Measurements from ENCODE around the gene IMP3.
"Not testable (repeated sequence)": the region's sequence is repeated elsewhere in the genome, so short reads cannot be mapped to it uniquely, and the experiment has no call there.

The IMP3 gene

DNA sequence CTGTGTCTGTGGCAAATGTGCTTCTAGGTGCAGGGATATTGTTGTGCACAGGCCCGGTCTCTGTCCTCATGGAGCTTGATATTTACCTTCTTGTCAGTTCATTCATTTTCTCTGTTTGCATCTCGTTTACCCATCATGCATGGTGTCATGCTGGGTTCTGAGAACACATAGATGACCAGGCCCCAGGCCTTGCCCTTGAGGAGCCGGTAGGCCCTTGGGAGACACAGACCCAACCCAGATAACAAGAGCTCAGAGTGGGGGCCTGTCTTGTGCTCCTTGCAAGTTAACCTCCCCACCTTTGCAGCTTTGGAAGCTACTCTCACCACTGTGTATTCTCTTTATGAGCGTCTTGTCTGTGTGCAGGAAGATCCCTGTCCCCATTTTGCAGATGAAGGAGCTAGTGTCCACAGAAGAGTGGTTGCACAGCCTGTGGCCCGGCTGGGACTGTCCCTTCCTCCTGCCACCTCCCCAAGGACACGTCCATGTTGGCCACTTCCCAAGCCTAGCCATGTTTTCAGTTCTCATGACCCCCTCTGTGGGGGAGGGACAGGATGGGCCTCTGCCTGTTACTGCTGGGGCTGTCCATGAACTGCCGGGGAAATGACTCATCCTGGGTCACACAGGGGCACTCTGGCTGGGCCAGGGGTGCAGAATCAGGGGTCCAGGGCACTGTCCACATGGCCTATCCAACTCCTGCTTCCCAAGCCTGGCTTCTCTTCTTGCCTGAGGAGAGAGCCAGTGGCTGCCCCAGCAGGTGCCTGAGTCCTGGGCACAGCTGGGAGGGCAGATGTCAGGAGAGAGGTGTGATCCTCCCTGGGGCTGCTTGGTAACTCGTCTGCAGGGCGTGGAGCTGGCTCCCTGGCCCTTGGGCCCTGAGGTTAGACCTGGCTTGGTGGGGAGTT lies 11.1 kb upstream of the IMP3 start:
- peak; percentile 68 for DNase-seq (ENCODE audit: low spot score)

DNA sequence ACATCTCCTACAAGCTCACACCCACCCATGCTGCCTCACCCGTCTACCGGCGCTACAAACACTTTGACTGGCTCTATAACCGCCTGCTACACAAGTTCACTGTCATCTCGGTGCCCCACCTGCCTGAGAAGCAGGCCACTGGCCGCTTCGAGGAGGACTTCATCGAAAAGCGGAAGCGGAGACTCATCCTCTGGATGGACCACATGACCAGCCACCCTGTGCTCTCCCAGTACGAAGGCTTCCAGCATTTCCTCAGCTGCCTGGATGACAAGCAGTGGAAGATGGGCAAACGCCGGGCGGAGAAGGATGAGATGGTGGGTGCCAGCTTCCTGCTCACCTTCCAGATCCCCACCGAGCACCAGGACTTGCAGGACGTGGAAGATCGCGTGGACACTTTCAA lies 9.8 kb upstream of the IMP3 start:
- no peak for DNase-seq (ENCODE audit: low spot score)

DNA sequence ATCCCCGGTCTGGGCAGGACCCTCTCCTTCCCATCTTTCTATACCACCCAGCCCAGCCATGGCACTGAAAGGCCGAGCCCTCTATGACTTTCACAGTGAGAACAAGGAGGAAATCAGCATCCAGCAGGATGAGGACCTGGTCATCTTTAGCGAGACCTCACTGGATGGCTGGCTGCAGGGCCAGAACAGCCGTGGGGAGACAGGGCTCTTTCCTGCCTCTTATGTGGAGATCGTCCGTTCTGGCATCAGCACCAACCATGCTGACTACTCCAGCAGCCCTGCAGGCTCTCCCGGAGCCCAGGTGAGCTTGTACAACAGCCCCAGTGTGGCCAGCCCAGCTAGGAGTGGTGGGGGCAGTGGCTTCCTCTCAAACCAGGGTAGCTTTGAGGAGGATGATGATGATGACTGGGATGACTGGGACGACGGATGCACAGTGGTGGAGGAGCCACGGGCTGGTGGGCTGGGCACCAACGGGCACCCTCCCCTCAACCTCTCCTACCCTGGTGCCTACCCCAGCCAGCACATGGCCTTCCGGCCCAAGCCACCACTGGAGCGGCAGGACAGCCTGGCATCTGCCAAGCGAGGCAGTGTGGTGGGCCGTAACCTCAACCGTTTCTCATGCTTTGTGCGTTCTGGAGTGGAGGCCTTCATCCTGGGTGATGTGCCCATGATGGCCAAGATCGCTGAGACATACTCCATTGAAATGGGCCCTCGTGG lies 9.2 kb upstream of the IMP3 start:
- no peak for DNase-seq (ENCODE audit: low spot score)

DNA sequence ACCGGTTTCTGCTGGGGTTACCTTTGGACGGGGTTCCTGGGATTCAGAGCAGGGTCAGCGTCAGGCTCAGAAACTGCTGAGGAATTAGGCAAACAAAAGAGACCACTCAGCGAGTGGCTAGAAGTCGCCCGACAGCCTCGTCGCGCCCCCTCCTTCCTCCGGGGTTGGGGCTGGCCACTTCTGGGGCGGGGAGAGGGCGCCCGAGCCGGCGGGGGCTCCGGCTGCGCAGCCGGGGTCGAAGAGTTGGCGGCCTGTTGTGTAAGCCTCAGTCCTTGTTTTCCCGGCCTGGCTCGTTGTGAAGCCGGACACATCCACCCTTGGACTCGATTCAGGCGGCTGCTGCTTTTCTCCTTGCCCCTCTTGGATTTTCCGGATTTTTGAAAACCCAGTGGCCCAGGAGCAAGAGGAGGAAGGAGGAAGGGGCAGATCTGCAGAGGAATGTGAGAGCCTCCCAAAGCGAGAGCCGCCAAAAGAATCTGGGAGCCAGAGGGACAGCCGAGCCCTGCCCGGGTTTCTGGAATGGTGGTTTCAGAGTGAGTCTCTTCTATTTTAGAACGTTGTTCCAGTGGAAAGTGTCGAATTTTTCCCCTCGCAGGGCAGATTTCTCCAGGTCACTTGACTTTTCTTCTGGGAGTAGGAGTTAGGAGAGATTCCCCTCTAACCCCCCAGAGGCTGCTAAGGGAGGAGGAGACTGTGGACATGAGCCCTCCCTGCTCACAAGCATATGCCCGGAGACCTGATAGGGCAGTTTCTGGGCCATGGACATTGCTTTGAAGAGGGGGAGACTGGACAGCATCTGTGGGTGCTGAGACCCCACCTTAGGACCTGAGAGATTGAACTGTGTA lies 8.4 kb upstream of the IMP3 start:
- DNase-seq (ENCODE audit: low spot score): peak; percentile 86

DNA sequence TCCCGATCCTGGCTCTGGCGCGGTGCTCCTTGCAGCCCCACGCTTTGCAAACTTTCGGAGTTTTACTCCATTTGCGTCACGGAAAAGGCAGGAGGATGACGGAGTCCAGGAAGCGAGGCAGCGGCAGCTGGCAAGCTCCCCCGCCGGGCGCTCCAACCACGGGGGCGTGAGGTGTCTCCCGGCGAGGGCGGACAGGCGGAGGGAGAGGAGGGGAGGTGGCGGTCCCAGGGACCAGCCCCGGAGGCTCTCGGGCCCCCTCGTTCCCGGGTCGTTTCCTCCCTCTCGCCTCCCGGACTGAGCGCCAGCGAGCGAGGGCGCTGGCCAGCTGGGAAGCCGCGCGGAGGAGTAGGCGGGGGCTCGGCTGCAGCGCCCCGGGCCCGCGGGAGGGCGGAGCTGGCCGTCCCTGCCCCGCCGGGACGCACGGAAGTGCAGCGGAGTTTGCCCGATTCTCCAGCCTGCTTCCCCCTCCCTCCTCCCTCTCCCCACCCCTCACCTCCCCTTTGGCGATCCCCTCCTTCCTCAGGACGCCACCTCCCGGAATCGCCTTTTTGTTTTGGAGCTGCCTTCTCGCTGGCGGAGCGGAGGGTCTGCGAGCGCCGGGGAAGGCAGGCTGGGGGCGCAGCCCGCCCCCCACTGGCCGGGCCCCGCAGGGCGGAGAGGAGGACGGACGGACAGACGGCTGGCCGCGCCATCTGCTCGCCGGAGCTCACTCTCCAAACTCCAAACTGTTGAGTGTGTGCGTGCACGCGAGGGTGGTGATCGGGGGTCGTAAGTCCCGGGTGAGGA lies 7.5 kb upstream of the IMP3 start, which contains the start of gene SNX33:
SNX33 (plus strand) TSS at position 543 of the 786 bp plus-strand sequence. CDS start 1,191 bp downstream, outside the sequence.
- peak; percentile 90 for DNase-seq (ENCODE audit: low spot score)

DNA sequence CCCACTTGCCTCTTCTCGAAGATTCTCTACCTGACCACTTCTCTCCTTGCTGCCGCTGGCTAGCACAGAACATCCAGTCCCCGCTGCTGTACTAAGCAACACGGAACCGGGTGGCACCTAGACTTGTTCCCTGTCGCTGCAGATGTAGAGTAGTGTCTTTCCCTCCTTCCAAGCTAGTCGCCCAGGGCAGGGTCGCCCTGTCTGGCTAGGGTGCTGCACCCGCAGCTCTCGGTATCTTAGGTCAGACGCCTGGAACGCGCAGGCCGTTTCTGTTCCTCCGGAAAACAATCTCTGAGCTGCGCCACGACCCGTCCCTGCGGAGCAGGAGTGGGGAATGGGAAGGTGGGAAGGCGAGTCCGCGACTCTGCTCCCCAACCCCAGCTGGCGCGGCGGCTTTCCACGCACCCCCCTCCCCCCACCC lies 6.9 kb upstream of the IMP3 start:
- peak; percentile 67 for DNase-seq (ENCODE audit: low spot score)

DNA sequence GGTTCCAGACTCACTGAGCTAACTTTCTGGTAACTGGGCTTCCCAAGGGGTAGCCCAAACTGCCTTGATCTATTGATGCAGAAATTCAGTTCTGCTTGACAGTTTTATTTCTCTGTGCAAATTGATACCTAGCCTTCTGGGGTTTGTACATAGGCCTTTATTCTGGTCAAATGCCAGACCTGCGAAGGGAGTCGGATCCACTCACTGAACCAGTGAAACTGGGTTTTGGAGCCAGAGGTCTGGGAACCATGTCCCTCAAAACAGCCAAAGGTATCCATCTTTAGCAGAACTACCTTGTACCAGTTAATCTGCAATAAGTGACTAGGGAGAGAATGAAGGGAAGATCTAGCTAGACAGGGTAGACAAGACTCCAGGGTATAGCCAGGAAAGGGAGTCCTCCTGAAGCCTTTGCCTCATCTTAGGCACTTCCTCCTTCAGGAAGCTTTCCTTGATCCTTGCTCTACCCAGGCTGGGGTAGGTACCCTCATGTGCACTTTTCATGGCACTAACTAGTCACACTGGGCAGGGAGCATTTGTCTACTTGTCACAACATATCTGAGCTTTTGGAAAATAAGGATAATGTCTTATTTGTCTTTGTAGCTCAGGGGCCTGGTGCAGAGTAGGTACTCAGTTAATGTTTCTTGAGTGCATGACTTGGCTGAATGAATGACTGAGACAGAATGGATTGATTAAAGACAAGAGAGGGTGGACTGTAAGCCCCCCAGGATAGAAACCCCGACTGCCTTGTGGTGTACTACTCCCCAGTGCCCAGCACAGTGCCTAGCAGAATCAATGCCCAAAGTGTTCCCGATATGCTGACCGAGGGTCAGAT lies 6.3 kb upstream of the IMP3 start:
- no peak for DNase-seq (ENCODE audit: low spot score)

DNA sequence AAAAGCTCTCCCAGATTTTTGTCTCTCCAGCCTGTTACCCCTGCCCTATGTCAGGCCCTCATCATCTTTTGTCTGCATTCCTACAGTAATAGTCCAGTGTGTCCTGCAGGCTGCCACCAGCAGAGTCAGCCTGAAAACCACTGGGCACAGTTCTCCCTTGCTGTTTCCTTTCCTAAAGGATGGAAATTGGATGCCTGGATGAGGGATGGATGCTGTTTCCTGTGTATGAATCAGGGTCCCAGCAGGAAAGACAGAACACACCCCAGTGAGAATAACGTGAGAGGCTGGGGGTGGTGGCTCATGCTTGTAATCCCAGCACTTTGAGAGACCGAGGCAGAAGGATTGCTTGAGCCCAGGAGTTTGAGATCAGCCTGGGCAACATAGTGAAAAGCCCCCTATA lies 4.4 kb upstream of the IMP3 start:
- DNase-seq (ENCODE audit: low spot score): no peak

DNA sequence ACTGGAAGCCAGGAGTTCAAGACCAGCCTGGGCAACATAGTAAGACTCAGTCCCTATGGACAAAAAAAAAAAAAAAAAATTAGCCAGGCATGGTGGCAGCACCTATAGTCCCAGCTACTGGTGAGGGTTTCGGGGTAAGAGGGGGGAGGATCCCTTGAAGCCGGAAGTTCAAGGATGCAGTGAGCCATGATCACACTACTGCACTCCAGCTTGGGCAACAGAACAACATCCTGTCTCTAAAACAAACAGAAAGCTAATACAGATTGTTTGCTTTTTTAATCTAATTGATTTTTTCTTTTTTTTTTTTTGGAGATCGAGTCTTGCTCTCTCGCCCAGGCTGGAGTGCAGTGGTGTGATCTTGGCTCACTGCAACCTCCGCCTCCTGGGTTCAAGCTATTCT lies 1.6 kb upstream of the IMP3 start:
- DNase-seq (ENCODE audit: low spot score): no peak

DNA sequence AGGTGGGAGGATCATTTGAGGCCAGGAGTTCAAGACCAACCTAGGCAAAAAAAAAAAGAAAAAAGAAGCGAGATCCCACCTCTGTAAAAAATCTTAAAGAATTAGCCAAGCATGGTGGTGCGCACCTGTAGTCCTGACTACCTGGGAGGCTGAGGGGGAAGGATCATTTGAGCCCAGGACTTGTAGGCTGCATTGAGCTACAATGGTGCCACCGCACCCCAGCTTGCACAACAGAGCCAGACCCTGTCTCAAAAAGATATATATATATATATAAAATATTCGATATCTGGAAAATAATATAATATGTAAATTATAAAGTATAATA lies 1.1 kb upstream of the IMP3 start:
- no peak for DNase-seq (ENCODE audit: low spot score)

DNA sequence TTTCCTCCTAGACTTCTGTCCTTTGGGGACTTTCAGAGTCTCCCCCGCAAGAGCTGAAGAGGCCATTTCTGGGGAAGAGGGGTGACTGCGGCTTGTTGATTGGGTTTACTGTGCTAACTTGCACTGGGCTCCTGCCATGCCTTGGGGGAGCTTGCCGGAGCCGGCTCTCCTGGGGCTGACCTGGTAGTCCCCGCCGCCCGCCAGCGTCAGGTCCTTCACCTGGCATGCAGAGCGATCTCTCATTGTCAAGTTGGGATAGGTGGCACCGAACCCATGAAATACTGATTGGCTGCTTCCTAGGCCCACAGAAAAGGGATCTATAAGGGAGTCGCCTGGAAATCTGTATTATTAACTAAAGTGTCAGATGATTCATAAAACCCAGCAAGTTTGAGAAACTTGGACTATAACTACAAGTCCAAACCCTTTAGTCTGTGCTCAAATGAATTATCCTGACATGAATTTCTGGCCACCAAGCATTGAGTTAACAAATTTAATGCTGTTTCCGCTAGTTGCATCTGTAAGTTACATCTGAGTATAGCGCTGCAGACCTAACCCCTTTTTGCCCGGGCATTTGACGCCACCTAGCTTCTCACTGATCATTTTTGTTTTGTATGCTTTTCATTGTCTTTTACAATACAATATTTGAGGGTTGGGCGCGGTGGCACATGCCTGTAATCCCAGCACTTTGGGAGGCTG lies 607 bp upstream of the IMP3 start:
- peak; percentile 75 for DNase-seq (ENCODE audit: low spot score)

DNA sequence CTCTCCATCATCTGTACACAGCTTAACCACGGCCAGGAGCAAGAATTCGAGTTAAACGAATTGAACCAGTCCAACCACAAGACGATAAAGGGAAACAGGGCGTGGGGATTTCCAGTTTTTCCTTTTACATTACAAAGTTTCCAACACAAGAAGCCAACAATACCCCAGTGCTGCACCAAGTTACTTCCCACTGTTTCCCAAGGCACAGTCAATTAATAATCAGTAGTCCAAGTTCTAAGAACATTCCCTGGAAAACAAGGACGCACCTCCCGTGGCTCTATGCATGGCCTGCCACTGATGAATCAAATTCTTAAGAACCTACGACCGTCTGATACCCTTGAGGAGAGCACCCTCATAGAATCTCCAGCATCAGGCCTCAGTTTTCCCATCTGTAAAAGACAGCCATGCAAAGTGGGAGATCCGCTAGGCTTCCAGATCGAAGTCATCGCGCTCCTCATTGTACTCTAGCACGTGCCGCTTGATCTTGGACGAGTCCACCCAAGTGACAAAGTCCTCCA lies 774 bp downstream of the IMP3 start:
- DNase-seq (ENCODE audit: low spot score): no peak

DNA sequence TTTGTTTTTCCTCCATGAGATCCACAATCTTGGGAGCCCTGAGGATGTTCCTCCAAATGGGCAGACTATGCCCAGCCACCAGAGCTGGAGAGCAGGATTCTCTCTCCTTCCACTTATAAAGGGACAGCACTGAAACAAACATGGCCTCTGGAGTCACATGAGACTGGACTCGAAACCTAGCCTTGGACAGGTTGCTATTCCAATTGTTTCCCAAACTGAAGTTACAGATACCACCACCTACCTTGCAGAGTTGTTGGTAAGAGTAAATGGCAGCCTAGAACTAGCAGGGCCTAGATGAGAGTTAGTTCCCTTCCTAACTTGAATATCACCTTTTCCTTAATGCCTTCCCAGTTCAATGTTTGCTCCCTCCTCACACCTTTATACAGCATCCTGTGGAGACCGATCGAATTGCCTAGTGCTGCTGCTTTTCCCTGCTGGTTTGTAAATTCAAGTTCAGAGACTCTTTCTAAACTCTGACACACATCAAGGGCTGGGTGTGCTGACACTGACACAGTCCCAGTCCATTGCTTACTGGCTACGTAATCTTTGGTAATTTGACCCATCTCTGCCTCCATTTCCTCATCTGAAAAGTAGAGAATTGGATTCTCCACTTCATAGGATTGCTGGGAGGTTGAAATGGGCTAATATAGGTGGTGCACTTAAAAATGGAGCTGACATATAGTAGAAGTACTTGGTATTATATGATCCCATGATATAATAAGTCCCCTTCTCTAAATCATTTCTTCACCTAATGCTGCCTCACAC lies 2.6 kb downstream of the IMP3 start:
- DNase-seq (ENCODE audit: low spot score): no peak

DNA sequence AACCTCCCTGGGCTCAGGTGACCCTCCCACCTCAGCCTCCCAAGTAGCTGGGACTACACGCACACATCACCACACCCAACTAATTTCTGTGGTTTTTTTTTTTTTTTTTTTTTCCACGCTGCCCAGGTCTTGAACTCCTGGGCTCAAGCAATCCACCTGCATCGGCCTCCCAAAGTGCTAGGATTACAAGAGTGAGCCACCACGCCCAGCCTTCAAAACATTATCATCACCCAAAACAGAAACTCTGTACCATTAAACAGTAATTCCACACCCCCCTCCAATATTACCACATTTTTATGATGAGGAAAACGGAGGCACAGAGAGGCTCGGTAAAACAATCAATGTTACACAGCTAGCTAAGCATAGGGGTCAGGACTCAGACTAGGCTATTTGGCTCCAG lies 4.0 kb downstream of the IMP3 start:
- DNase-seq (ENCODE audit: low spot score): no peak

DNA sequence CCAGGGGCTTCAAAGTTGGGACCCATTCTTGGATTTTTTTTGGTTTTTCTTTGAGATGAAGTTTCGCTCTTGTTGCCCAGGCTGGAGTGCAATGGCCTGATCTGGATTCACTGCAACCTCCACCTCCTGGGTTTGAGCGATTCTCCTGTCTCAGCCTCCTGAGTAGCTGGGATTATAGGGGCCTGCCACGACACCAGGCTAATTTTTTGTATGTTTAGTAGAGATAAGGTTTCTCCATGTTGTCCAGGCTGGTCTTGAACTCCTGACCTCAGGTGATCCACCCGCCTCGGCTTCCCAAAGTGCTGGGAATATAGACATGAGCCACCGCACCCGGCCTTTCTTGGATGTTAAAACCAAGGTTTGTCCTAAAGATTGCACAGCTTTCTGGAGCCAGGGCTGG lies 6.1 kb downstream of the IMP3 start:
- not testable (repeated sequence) for DNase-seq (ENCODE audit: low spot score)

DNA sequence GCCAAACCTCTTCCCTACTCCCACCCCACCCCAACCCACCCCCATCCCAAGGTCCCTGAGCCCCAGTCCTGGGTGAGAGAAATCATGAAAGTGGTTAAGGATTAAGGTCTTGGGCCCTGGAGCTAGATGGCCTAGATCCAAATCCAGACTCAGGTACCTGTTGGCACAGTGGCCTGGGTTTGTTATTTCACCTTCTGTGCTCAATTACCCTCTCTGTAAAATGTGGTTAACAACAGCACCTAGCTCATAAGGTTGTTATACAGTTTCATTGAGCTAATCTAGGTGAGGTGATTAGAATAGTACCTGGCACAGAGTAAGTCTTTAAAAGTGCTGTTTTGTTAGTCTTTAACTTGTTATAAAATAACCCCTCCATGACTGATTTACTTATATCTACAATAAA lies 8.1 kb downstream of the IMP3 start:
- DNase-seq (ENCODE audit: low spot score): no peak

DNA sequence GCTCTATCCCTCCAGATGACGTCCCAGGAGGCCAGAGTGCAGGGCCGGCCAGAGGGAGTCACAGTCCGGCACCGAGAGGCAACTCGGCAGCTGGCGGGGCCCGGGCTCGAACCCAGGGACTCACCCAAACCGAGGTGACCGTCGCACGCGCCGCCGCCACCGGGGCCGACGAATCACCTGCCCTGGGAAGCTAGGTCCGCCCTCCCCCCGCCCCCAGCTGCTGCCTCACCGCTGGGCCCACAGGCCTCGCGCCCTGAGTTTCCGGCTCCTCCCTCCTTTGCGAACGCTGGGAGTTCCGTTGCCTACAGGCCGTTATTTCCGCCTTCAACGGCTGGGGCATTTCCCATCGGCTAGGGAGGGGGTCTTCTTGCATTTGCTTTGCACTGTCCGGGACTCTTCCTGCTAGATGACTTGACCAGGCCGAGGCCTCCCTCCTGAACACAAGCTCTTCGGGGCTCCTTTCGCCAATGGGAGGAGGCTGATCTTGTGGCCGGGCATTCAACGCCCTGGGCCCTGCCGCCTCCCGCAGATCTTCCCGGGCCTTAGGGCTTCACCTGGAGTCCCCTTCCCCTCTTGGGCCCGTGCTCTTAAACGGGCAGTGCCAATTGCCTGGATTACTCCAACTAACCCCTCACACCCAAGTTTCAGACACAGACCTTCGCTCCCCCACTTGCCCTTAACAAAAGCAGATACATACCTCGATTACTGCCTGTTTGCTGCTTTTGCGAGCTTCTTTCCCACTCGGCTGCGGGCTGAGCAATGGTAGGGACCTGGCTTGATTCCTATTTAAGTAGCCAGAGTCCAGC lies 14.3 kb downstream of the IMP3 start, which contains the start of gene SNUPN:
SNUPN (minus strand) TSS at position 184 of the 806 bp plus-strand sequence. CDS start 4,674 bp downstream, outside the sequence.
- peak; percentile 97 for DNase-seq (ENCODE audit: low spot score)

DNA sequence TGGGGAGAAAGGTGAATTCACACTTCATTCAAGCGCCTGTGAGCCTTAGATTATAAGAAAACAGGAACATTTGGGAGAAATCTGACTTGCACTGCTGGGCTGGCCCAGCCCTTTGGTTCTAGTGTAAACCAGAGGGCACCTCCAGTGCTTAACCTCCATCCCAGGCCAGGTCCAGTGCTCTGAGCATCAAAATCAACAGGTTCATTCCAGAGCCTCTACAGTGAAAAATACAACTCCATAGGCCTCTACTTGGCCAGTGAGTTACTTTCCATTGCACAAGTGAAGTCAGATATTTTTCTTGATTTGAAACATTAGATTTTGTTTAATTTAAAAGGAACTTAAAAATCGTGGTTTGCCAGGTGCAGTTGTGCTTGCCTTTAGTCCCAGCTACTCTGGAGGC lies 17.5 kb downstream of the IMP3 start:
- no peak for DNase-seq (ENCODE audit: low spot score)
